H1 (cell line): ENCODE measurements around the gene KRTAP10-2. TPM values are rescaled to one million over a fixed set of nuclear protein-coding genes. Genes with fewer than 3 reads are reported as not detected.

Experiments
- CTCF ChIA-PET: fragments of 300-600 bp; sonication (Branson Sonifier 250); formaldehyde crosslinking; loops from one replicate; lab custom pipeline; 2021; ENCODE audit not compliant: partially characterized antibody; lab: Charles Lee
- POLR2A ChIA-PET: fragments of 300-600 bp; sonication (Branson Sonifier 250); formaldehyde crosslinking; loops from one replicate; lab custom pipeline; 2021; ENCODE audit warnings: inconsistent platforms; ENCODE audit not compliant: partially characterized antibody; lab: Charles Lee
- DNase-seq, 2 experiments: peaks; one replicate each; pipeline versions ENCODE4 v3.0.0 to v3.0.0-alpha.2; 2010 to 2022; ENCODE audit warnings: low spot score in 2 of 2, low read depth in 1 of 2, mixed read lengths in 1 of 2
- FAIRE-seq: peaks from 2 replicates; lab custom pipeline; 2011; peaks lifted over from hg19 to GRCh38; lab: Jason Lieb, UNC
- H2AFZ ChIP-seq: 2 replicates; pipeline ENCODE4 v1.8.1; 2012; ENCODE audit warnings: low read length, inconsistent platforms
- H2AK5ac ChIP-seq: 2 replicates; pipeline ENCODE4 v1.6.1; 2013; ENCODE audit warnings: low read depth, low read length
- H2BK120ac ChIP-seq: replicated peaks from 2 replicates; pipeline ENCODE3; 2013; ENCODE audit warnings: low read depth, low read length, inconsistent platforms
- H2BK12ac ChIP-seq: 2 replicates; pipeline ENCODE4 v1.6.1; 2013; ENCODE audit warnings: low read depth, low read length
- H2BK15ac ChIP-seq: 2 replicates; pipeline ENCODE4 v1.6.1; 2013; ENCODE audit warnings: low read length
- H2BK20ac ChIP-seq: 2 replicates; pipeline ENCODE4 v1.6.1; 2013; ENCODE audit warnings: low read length
- H2BK5ac ChIP-seq: 2 replicates; pipeline ENCODE4 v1.6.1; 2013; ENCODE audit warnings: low read depth, low read length
- H3K14ac ChIP-seq: 2 replicates; pipeline ENCODE4 v1.6.1; 2013; ENCODE audit warnings: inconsistent platforms; ENCODE audit not compliant: insufficient read length
- H3K18ac ChIP-seq: 2 replicates; pipeline ENCODE4 v1.6.1; 2013; ENCODE audit warnings: low read length; ENCODE audit errors: extremely low read depth
- H3K23ac ChIP-seq: 2 replicates; pipeline ENCODE4 v1.6.1; 2013; ENCODE audit warnings: inconsistent platforms; ENCODE audit not compliant: insufficient read length
- H3K23me2 ChIP-seq: 2 replicates; pipeline ENCODE4 v1.6.1; 2013; ENCODE audit warnings: low read depth, low read length
- H3K27ac ChIP-seq: 2 replicates; pipeline ENCODE4 v1.6.1; 2011; ENCODE audit warnings: low read depth, low read length, inconsistent platforms
- H3K27me3 ChIP-seq, 4 experiments: replicated peaks in 1 of 4; 1 replicate in 1 of 4; 2 replicates in 3 of 4; pipeline versions ENCODE4 v1.6.1 to v1.8.1; 2011 to 2013; ENCODE audit warnings: low read length in 3 of 4, mild to moderate bottlenecking in 3 of 4, inconsistent platforms in 2 of 4, mixed read lengths in 2 of 4, moderate library complexity in 1 of 4; ENCODE audit not compliant: control insufficient read depth in 3 of 4, insufficient read depth in 3 of 4; ENCODE audit errors: extremely low read depth in 1 of 4
- H3K36me3 ChIP-seq, 4 experiments: 2 replicates each; pipeline versions ENCODE4 v1.6.1 to v1.8.1; 2011 to 2013; ENCODE audit warnings: mild to moderate bottlenecking in 4 of 4, low read length in 3 of 4, moderate library complexity in 2 of 4, control low read depth in 1 of 4, inconsistent platforms in 1 of 4; ENCODE audit not compliant: insufficient read depth in 4 of 4, control insufficient read depth in 2 of 4
- H3K4ac ChIP-seq: replicated peaks from 2 replicates; pipeline ENCODE3; 2013; ENCODE audit warnings: low read length, low read depth, mixed read lengths, inconsistent platforms; ENCODE audit not compliant: insufficient read length
- H3K4me1 ChIP-seq, 4 experiments: replicated peaks in 1 of 4; 1 replicate in 1 of 4; 2 replicates in 3 of 4; pipeline versions ENCODE4 v1.6.1 to v1.8.1; 2011 to 2013; ENCODE audit warnings: low read length in 3 of 4, inconsistent platforms in 2 of 4, mixed read lengths in 1 of 4; ENCODE audit not compliant: insufficient read depth in 4 of 4, control insufficient read depth in 3 of 4
- H3K4me2 ChIP-seq, 2 experiments: 2 replicates each; pipeline versions ENCODE4 v1.6.1 to v1.8.1; 2011 to 2013; ENCODE audit warnings: low read depth in 2 of 2, low read length in 2 of 2, control low read depth in 1 of 2, inconsistent platforms in 1 of 2, mild to moderate bottlenecking in 1 of 2; ENCODE audit not compliant: insufficient read depth in 1 of 2
- H3K4me3 ChIP-seq, 4 experiments: fragments of 200-600, 300-600 bp in 1 of 4; sonication (generic), shearing (Covaris generic), sonication (Bioruptor Twin) in 1 of 4; 2 replicates each; pipeline versions ENCODE4 v1.5.1 to v1.8.1; 2011 to 2016; ENCODE audit warnings: low read length in 4 of 4, low read depth in 3 of 4, control low read depth in 2 of 4, inconsistent platforms in 2 of 4, mild to moderate bottlenecking in 2 of 4, mixed read lengths in 1 of 4, moderate library complexity in 1 of 4; ENCODE audit not compliant: insufficient read depth in 2 of 4; ENCODE audit errors: extremely low read depth in 1 of 4
- H3K56ac ChIP-seq: replicated peaks from 2 replicates; pipeline ENCODE3; 2013; ENCODE audit warnings: low read depth, mild to moderate bottlenecking, mixed read lengths, low read length, inconsistent platforms; ENCODE audit not compliant: insufficient read length
- H3K79me1 ChIP-seq: 2 replicates; pipeline ENCODE4 v1.6.1; 2013; ENCODE audit warnings: low read depth, low read length, control low read depth
- H3K79me2 ChIP-seq, 2 experiments: 2 replicates each; pipeline versions ENCODE4 v1.6.1 to v1.8.1; 2012 to 2013; ENCODE audit warnings: low read length in 2 of 2, mild to moderate bottlenecking in 2 of 2, inconsistent platforms in 1 of 2; ENCODE audit not compliant: insufficient read depth in 2 of 2, control insufficient read depth in 1 of 2
- H3K9ac ChIP-seq, 4 experiments: replicated peaks in 1 of 4; 1 replicate in 1 of 4; 2 replicates in 3 of 4; pipeline versions ENCODE4 v1.6.1 to v1.8.1; 2011 to 2013; ENCODE audit warnings: low read depth in 3 of 4, low read length in 3 of 4, control low read depth in 2 of 4, mild to moderate bottlenecking in 2 of 4, moderate library complexity in 2 of 4, inconsistent platforms in 1 of 4; ENCODE audit errors: extremely low read depth in 1 of 4
- H3K9me3 ChIP-seq, 2 experiments: 2 replicates each; pipeline versions ENCODE4 v1.6.1 to v1.8.1; 2012 to 2013; ENCODE audit warnings: mild to moderate bottlenecking in 2 of 2, moderate library complexity in 2 of 2, control low read depth in 1 of 2, inconsistent platforms in 1 of 2, low read depth in 1 of 2, low read length in 1 of 2, mixed read lengths in 1 of 2; ENCODE audit not compliant: insufficient read depth in 2 of 2
- H4K20me1 ChIP-seq, 2 experiments: replicated peaks in 1 of 2; 2 replicates each; pipeline versions ENCODE3 to v1.8.1; 2011 to 2013; ENCODE audit warnings: inconsistent platforms in 2 of 2, low read length in 2 of 2, mild to moderate bottlenecking in 1 of 2; ENCODE audit not compliant: insufficient read depth in 2 of 2, control insufficient read depth in 1 of 2
- H4K5ac ChIP-seq: 2 replicates; pipeline ENCODE4 v1.6.1; 2013; ENCODE audit warnings: low read length, low read depth, mixed read lengths, inconsistent platforms; ENCODE audit not compliant: insufficient read length
- H4K8ac ChIP-seq: 2 replicates; pipeline ENCODE4 v1.8.0; 2013; ENCODE audit warnings: mild to moderate bottlenecking, moderate library complexity, low read length, inconsistent platforms; ENCODE audit not compliant: insufficient read depth; ENCODE audit errors: extremely low read depth
- H4K91ac ChIP-seq: replicated peaks from 2 replicates; pipeline ENCODE3; 2013; ENCODE audit warnings: low read length, mixed read lengths, inconsistent platforms; ENCODE audit not compliant: insufficient read length
- BRCA1 ChIP-seq: IDR thresholded peaks from 2 replicates; pipeline ENCODE4 v1.6.1; 2012; ENCODE audit warnings: low read depth, low read length, improper control_type of control experiment
- HDAC2 ChIP-seq, 2 experiments: fragments of 300-600 bp in 1 of 2; sonication (generic) in 1 of 2; IDR thresholded peaks; 2 replicates each; pipeline ENCODE4 v1.6.1; 2011 to 2012; ENCODE audit warnings: low read depth in 2 of 2, low read length in 2 of 2, mild to moderate bottlenecking in 2 of 2, moderate library complexity in 2 of 2, borderline replicate concordance in 1 of 2, inconsistent platforms in 1 of 2
- POLR2A ChIP-seq, 2 experiments: IDR thresholded peaks; 1 replicate in 1 of 2; 2 replicates in 1 of 2; pipeline ENCODE4 v1.6.1; 2011; ENCODE audit warnings: low read depth in 2 of 2, low read length in 2 of 2, mild to moderate bottlenecking in 2 of 2; ENCODE audit errors: control extremely low read depth in 1 of 2
- SIN3A ChIP-seq, 2 experiments: IDR thresholded peaks in 1 of 2; conservative IDR thresholded peaks in 1 of 2; 2 replicates each; pipeline ENCODE4 v1.6.1; 2011 to 2012; ENCODE audit warnings: low read length in 2 of 2, improper control_type of control experiment in 1 of 2, low read depth in 1 of 2, mild to moderate bottlenecking in 1 of 2
- SP2 ChIP-seq: IDR thresholded peaks from 2 replicates; pipeline ENCODE4 v1.6.1; 2012; ENCODE audit warnings: mild to moderate bottlenecking, low read length, inconsistent platforms
- whole genome bisulfite sequencing, 2 experiments: shearing (Covaris generic) in 1 of 2; methylation state at CpG; one replicate each; pipeline versions ENCODE4 v1.1.6 to v1.1.7; 2013 to 2015; ENCODE audit warnings: low lambda C conversion rate in 2 of 2, mixed read lengths in 2 of 2, inconsistent platforms in 1 of 2, low coverage in 1 of 2, missing lambda C conversion rate in 1 of 2; ENCODE audit not compliant: insufficient replicate concordance in 2 of 2, insufficient coverage in 1 of 2, insufficient read length in 1 of 2; ENCODE audit errors: extremely low coverage in 1 of 2, missing lambda C conversion rate in 1 of 2; 5-methylcytosine and 5-hydroxymethylcytosine counted together
- polyA plus RNA-seq, 7 experiments: library from polyadenylated mRNA; depleted of rRNA in 3 of 7; stranded (reverse) in 5 of 7; unstranded in 2 of 7; fragments of >200 nt in 5 of 7; fragments of 200-250 nt in 2 of 7; gene quantifications; 1 replicate in 5 of 7; 2 replicates in 1 of 7; 4 replicates in 1 of 7; pipeline versions ENCODE4 v1.2.1 to v1.2.3, GENCODE V29; 2011 to 2013; ENCODE audit warnings: missing spikeins in 2 of 7, mixed read lengths in 2 of 7
- total RNA-seq: library from RNA; stranded (reverse); fragmentation: NEBNext Ultra II Directional; extraction: Animal tissue kit (Norgen Biotek cat#: 25700); gene quantifications from 2 replicates; pipeline ENCODE4 v1.2.1, GENCODE V29; 2021

Gene KRTAP10-2
- total and polyA plus RNA-seq, 2 of the 8 experiments (the other 6 are each of a cell fraction or from before 2014, with no cell fraction given), result 0.11 TPM; not detected in 1

DNA sequence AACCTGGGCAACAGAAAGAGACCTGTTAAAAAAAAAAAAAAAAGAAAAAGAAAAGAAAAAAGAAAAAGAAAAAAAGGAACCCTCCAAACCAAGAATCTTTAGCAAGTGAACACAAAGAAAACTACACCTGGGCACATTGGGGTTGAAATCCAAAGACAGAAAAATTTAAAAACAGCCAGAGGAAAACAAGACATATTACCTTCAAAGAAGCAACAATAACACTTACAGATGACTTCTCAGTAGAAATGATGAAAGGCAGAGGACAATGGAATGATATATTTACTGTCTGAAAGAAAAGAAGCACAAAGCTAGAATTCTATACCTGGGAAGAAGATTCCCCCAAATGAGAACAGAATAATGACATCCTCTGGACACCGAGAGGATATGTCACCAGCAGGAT, 8.6 kb downstream of the KRTAP10-2 start:
- peaks cover 3 to 4% of the 10 kb centered on the region in 2 experiments; a peak in 1 of 4 replicates for H3K9me3 ChIP-seq
- no peak overlapping the region for H3K23ac ChIP-seq
- H3K9ac ChIP-seq, result no peak overlapping the region
- no peak overlapping the region for H2BK20ac ChIP-seq
- H3K27me3 ChIP-seq, result no peaks in the 10 kb centered on the region
- no peak overlapping the region for H3K14ac ChIP-seq
- DNase-seq (no peak), FAIRE-seq (no peak)
- no peak overlapping the region for H2AK5ac ChIP-seq
- H3K56ac ChIP-seq, result no peak overlapping the region
- no peak overlapping the region for H3K18ac ChIP-seq
- no peak overlapping the region for H2BK120ac ChIP-seq
- no peak overlapping the region for H2BK12ac ChIP-seq
- H4K8ac ChIP-seq, result no peak overlapping the region
- no peak overlapping the region for H3K4ac ChIP-seq
- no peaks in the 10 kb centered on the region for H3K79me1 ChIP-seq
- no peak overlapping the region for H3K4me2 ChIP-seq
- H2BK15ac ChIP-seq, result no peak overlapping the region
- H3K36me3 ChIP-seq, result no peaks in the 10 kb centered on the region
- H2AFZ ChIP-seq, result no peak overlapping the region
- POLR2A ChIA-PET, result no interaction called here
- no peak overlapping the region for H3K4me3 ChIP-seq
- H3K27ac ChIP-seq, result no peak overlapping the region
- H2BK5ac ChIP-seq, result no peak overlapping the region
- no peak overlapping the region for H4K5ac ChIP-seq
- no peak overlapping the region for H4K91ac ChIP-seq
- H3K79me2 ChIP-seq, result no peaks in the 10 kb centered on the region
- WGBS, 2 experiments, result 100% methylated on average over 1 of the region's 1 CpG; no CpG with 5 or more reads in 1 of the 2 experiments
- CTCF ChIA-PET, result interaction anchor here (0.6 kb wide), 1 partner anchor 155 kb away, joined by 3 read pairs; no protein-coding TSS in a partner anchor
- H3K4me1 ChIP-seq, result peaks cover 0 to 5% (median under 1%) of the 10 kb centered on the region in 4 experiments; a peak in 3 of 7 replicates
- H4K20me1 ChIP-seq, result no peaks in the 10 kb centered on the region
- H3K23me2 ChIP-seq, result no peaks in the 10 kb centered on the region
- TF ChIP-seq HDAC2 (IDR thresholded peaks at IDR 0.05; ENCODE audit: borderline replicate concordance in 1 of 2, low read depth in 2 of 2, low read length in 2 of 2) (no peak), SP2 (no peak), SIN3A (conservative IDR thresholded peaks at IDR 0.05 in 1 of 2, IDR thresholded peaks at IDR 0.05 in 1 of 2; ENCODE audit: low read depth in 1 of 2, low read length in 2 of 2) (no peak), POLR2A (IDR thresholded peaks at IDR 0.05; ENCODE audit: control extremely low read depth in 1 of 2, low read depth in 2 of 2, low read length in 2 of 2) (no peak), BRCA1 (no peak)
